Nucleus accumbens (tissue), 56 donors: ENCODE results near the gene PPEF1.
"Not testable (repeated sequence)": the region's sequence is repeated elsewhere in the genome, so short reads cannot be mapped to it uniquely, and the experiment has no call there.

Source experiments
- DNase-seq, 56 donors: peaks; one replicate each; lab custom pipeline; 2025; lab: John Stamatoyannopoulos, UW

Gene PPEF1

GRCh38 chrX:18789916-18790315, 82.5 kb downstream of the PPEF1 start:
- DNase-seq, result no peak

- DNase-seq, result no peak
Measured at GRCh38 chrX:18792828-18793227, 85.4 kb downstream of the PPEF1 start.

DNA sequence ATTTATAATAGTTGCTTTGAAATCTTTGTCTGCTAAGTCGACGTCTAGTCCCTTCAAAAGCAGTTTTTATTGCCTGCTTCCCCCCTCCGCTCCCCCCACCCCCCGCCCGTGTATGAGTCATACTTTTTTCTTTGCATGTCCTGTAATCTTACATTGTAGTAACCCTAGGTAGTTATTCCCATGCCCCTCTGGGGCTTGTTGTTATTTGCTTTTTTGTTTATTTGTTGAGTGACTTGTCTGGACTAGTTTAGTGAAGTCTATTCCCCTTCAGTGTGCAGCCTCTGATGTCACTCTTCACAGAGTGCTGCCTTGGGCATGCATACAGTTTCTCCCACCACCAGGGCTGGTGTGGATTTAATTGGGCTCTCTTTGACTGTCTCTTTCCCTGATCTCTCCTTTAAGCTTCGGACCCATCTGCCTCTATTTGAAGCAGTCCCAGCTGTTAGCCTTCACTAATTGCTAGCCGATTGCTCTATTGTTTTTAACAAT, 86.2 kb downstream of the PPEF1 start:
- no peak for DNase-seq

- DNase-seq, result no peak
Measured at GRCh38 chrX:18797141-18797540, 89.7 kb downstream of the PPEF1 start.

- no peak for DNase-seq
Measured at GRCh38 chrX:18799911-18800310, 92.5 kb downstream of the PPEF1 start.

- DNase-seq, result no peak
Measured at GRCh38 chrX:18809641-18810040, 102.2 kb downstream of the PPEF1 start.

- no peak for DNase-seq
Measured at GRCh38 chrX:18810416-18810815, 103.0 kb downstream of the PPEF1 start.

GRCh38 chrX:18825375-18825774, 117.9 kb downstream of the PPEF1 start:
- DNase-seq, result no peak

- peak in 8 of 56 donors; percentile 0 to 14 (median 1) for DNase-seq
Measured at GRCh38 chrX:18828832-18829404, 121.5 kb downstream of the PPEF1 start.

- DNase-seq, result peak in 23 of 56 donors; percentile 0 to 29 (median 3)
Measured at GRCh38 chrX:18833071-18833731, 125.8 kb downstream of the PPEF1 start.

DNA sequence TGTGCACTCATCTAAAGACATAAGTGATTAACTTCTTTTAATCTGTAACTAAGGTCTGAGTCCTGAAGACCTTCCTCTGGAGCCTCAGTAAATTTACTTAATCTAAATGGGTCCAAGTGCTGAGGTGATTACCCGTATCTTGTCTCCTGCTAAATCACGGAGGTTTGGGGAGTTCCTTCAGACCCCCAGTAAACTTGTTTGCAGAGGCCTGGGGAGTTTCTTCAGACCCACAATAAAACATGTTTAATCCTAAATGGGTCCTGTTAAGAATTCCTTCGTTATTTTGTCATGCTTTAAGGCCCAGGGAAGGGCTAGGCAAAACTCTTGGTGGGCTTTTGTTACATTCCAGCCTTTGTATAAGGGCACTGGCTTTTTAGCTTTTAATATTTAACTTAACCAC, 140.5 kb downstream of the PPEF1 start:
- DNase-seq, result not testable (repeated sequence)

- no peak for DNase-seq
Measured at GRCh38 chrX:18855919-18856644, 148.6 kb downstream of the PPEF1 start.

- DNase-seq, result no peak
Measured at GRCh38 chrX:18856645-18856997, 149.2 kb downstream of the PPEF1 start.

DNA sequence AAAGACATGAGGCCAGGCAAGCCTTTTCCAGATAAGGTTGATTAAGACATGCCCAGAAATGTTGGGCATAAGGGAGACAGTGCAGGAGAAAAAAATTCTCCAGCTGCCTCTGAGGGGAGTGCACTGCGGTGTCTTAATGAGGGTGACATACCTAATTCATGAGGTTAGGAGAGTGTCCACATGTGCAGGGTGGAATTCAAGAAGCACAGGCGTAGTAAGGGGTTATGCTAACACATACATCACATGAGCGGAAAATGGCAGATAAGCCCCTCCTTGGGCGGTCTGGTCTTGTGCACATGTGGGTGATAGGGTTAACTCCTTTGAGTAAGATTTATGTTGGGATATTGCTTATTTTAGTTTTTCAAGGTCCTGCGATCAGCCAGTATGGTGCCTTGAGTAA, 154.1 kb downstream of the PPEF1 start:
- DNase-seq, result no peak

GRCh38 chrX:18864390-18864920, 157.0 kb downstream of the PPEF1 start:
- DNase-seq, result no peak

GRCh38 chrX:18871161-18871890, 163.9 kb downstream of the PPEF1 start:
- DNase-seq, result no peak

DNA sequence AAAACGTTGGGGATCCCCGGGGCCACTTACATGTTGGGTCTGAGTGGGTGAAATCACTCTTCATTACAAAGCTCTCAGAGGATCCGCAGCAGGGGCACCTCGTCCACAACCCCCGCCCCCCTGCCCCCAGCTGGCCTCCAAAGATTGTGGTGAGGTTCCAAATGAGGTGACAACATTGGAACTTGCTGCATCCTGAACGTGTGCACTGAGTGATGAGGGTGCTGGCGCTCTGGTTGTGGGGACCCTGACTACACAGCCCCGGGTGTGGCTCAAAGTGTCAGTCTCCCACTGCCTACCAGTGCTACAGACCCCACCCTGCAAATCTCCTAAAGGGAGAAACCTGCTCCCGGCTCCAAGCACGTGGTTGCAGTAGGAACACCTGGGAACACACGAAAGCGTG, 164.5 kb downstream of the PPEF1 start:
- DNase-seq, result no peak

DNA sequence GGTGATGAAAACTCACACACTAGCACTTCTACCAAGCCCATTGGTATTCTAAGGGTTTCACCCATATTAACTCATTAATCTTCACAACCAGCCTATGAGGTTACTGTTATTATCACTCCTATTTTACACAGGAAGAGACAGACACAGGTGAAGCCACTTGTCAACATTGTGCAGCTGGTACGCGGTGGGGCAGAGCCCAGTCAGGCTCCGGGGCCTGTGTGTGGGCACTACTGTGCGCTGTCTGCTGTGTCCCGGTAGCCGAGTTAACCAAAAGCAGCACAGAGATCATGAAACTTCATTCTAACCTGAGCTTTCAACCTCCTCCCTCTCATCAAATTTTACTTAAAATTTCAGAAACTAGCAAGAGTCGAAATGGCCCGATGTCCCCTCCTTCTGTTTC, 165.2 kb downstream of the PPEF1 start:
- DNase-seq, result no peak

DNA sequence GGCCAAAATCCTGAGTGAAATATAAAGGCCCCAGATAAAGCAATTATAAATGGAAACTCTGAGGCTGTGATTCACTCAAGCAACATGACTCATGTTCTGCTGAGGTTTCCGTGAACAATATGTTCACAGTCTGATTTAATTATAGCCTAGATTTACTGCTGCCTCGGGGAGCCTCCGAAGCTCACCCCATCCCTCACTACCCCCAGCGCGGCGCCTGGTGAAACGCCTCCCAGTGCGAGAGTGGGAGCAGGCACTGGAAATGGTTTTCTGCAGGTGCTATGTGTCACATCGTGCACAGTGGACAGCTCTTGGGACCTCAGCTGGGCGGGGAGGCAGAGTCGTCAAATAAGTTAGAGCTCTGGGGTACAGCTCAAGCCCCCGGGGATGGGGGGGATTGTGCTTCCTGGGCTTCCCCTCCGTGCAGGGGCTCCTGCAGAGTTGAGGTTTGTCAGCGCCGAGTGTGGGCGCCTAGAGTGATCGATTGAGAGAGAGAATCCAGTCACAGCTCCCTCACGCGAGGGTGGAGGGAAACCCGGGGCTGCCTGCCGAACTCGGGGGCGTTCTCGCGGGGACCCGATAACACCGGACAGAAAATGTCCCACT, 165.8 kb downstream of the PPEF1 start:
- DNase-seq, result peak in 31 of 56 donors; percentile 0 to 71 (median 35)

GRCh38 chrX:18873836-18874235, 166.4 kb downstream of the PPEF1 start:
- no peak for DNase-seq
